ENCODE data around the gene ERN2.

The ERN2 gene

GRCh38 chr16:23711785-23712184 is 1.2 kb downstream of the ERN2 start:
- no peaks in the 10 kb centered on the region for H4K20me1 ChIP-seq (ENCODE audit: insufficient read depth, low read length)
- no peak overlapping the region for H3K27ac ChIP-seq (ENCODE audit: low read length)
- H2AFZ ChIP-seq (ENCODE audit: low read depth, low read length), result no peak overlapping the region
- H3K9ac ChIP-seq (ENCODE audit: low read length), result no peak overlapping the region
- no peak overlapping the region for H3K4me3 ChIP-seq (ENCODE audit: low read length)
- peaks cover 15% of the 10 kb centered on the region for H3K27me3 ChIP-seq (ENCODE audit: low read depth, low read length)
- H3K36me3 ChIP-seq (replicated peaks; ENCODE audit: low read depth, low read length), result no peaks in the 10 kb centered on the region
- no peaks in the 10 kb centered on the region for H3K79me2 ChIP-seq (ENCODE audit: low read length)
- H3K4me1 ChIP-seq (ENCODE audit: low read length), result no peaks in the 10 kb centered on the region
- no peak overlapping the region for H3K4me2 ChIP-seq (ENCODE audit: low read length)
- H3K9me3 ChIP-seq (ENCODE audit: insufficient read depth, low read length), result peaks cover 10% of the 10 kb centered on the region
- TF ChIP-seq, protein P1, sequence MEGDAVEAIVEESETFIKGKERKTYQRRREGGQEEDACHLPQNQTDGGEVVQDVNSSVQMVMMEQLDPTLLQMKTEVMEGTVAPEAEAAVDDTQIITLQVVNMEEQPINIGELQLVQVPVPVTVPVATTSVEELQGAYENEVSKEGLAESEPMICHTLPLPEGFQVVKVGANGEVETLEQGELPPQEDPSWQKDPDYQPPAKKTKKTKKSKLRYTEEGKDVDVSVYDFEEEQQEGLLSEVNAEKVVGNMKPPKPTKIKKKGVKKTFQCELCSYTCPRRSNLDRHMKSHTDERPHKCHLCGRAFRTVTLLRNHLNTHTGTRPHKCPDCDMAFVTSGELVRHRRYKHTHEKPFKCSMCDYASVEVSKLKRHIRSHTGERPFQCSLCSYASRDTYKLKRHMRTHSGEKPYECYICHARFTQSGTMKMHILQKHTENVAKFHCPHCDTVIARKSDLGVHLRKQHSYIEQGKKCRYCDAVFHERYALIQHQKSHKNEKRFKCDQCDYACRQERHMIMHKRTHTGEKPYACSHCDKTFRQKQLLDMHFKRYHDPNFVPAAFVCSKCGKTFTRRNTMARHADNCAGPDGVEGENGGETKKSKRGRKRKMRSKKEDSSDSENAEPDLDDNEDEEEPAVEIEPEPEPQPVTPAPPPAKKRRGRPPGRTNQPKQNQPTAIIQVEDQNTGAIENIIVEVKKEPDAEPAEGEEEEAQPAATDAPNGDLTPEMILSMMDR (IDR thresholded peaks at IDR 0.05; ENCODE audit: low read depth, low read length), result no peak
- TF ChIP-seq EZH2phosphoT487 (IDR thresholded peaks at IDR 0.05; ENCODE audit: low read depth), result no peak

- Histone ChIP-seq H3K9ac (ENCODE audit: low read length) (no peak overlapping the region), H3K4me1 (ENCODE audit: low read length) (no peaks in the 10 kb centered on the region), H2AFZ (ENCODE audit: low read depth, low read length) (no peak overlapping the region), H3K79me2 (ENCODE audit: low read length) (no peaks in the 10 kb centered on the region), H3K27ac (ENCODE audit: low read length) (no peak overlapping the region), H3K27me3 (ENCODE audit: low read depth, low read length) (peaks cover 9% of the 10 kb centered on the region), H3K4me2 (ENCODE audit: low read length) (no peak overlapping the region), H3K36me3 (replicated peaks; ENCODE audit: low read depth, low read length) (no peaks in the 10 kb centered on the region), H3K4me3 (ENCODE audit: low read length) (no peak overlapping the region), H4K20me1 (ENCODE audit: insufficient read depth, low read length) (no peaks in the 10 kb centered on the region), H3K9me3 (ENCODE audit: insufficient read depth, low read length) (peaks cover 10% of the 10 kb centered on the region)
- TF ChIP-seq EZH2phosphoT487 (IDR thresholded peaks at IDR 0.05; ENCODE audit: low read depth), result no peak
- TF ChIP-seq, protein P1 (IDR thresholded peaks at IDR 0.05; ENCODE audit: low read depth, low read length), result no peak
These were observed 2.5 kb downstream of the ERN2 start for GRCh38 chr16:23710504-23710903.

- no peaks in the 10 kb centered on the region for H3K4me1 ChIP-seq (ENCODE audit: low read length)
- peaks cover 10% of the 10 kb centered on the region for H3K9me3 ChIP-seq (ENCODE audit: insufficient read depth, low read length)
- no peak overlapping the region for H3K9ac ChIP-seq (ENCODE audit: low read length)
- H4K20me1 ChIP-seq (ENCODE audit: insufficient read depth, low read length), result no peaks in the 10 kb centered on the region
- no peak overlapping the region for H3K4me3 ChIP-seq (ENCODE audit: low read length)
- H3K27me3 ChIP-seq (ENCODE audit: low read depth, low read length), result peaks cover 8% of the 10 kb centered on the region; the same call in 1 of the 2 replicates
- no peak overlapping the region for H3K27ac ChIP-seq (ENCODE audit: low read length)
- H2AFZ ChIP-seq (ENCODE audit: low read depth, low read length), result no peak overlapping the region
- H3K79me2 ChIP-seq (ENCODE audit: low read length), result no peaks in the 10 kb centered on the region
- TF ChIP-seq, protein P1 (IDR thresholded peaks at IDR 0.05; ENCODE audit: low read depth, low read length), result no peak
- TF ChIP-seq EZH2phosphoT487 (IDR thresholded peaks at IDR 0.05; ENCODE audit: low read depth), result no peak
- no peak overlapping the region for H3K4me2 ChIP-seq (ENCODE audit: low read length)
- H3K36me3 ChIP-seq (replicated peaks; ENCODE audit: low read depth, low read length), result no peaks in the 10 kb centered on the region
These were observed 3.0 kb downstream of the ERN2 start for GRCh38 chr16:23710008-23710407.

GRCh38 chr16:23709536-23709935 is 3.5 kb downstream of the ERN2 start:
- Histone ChIP-seq H3K36me3 (replicated peaks; ENCODE audit: low read depth, low read length) (no peaks in the 10 kb centered on the region), H4K20me1 (ENCODE audit: insufficient read depth, low read length) (no peaks in the 10 kb centered on the region), H2AFZ (ENCODE audit: low read depth, low read length) (no peak overlapping the region), H3K27me3 (ENCODE audit: low read depth, low read length) (peaks cover 8% of the 10 kb centered on the region; the same call in 1 of the 2 replicates), H3K9me3 (ENCODE audit: insufficient read depth, low read length) (peaks cover 10% of the 10 kb centered on the region), H3K79me2 (ENCODE audit: low read length) (no peaks in the 10 kb centered on the region), H3K4me2 (ENCODE audit: low read length) (no peak overlapping the region), H3K4me3 (ENCODE audit: low read length) (no peak overlapping the region), H3K27ac (ENCODE audit: low read length) (no peak overlapping the region), H3K9ac (ENCODE audit: low read length) (no peak overlapping the region), H3K4me1 (ENCODE audit: low read length) (no peaks in the 10 kb centered on the region)
- TF ChIP-seq, protein P1 (IDR thresholded peaks at IDR 0.05; ENCODE audit: low read depth, low read length), result no peak
- no peak for TF ChIP-seq EZH2phosphoT487 (IDR thresholded peaks at IDR 0.05; ENCODE audit: low read depth)
